ENCODE data around the gene GALM. TPM values are rescaled to one million over a fixed set of nuclear protein-coding genes. Genes with fewer than 3 reads are reported as not detected.

GALM gene
- total RNA-seq, 1 experiment from 2014 or later, result 20.5 TPM

- no peak for DNase-seq (ENCODE audit: low read depth, low spot score)
- no TSS peak for BruUV-seq (replicated peaks)
- TF ChIP-seq CTCF (IDR thresholded peaks at IDR 0.05) (no peak), POLR2AphosphoS5 (IDR thresholded peaks at IDR 0.05; ENCODE audit: low read depth, low read length) (no peak)
- in situ Hi-C loops (cut with HindIII; ENCODE audit: low pct_unique_long_range_greater_than_20kb, low sequenced_read_pairs), result no loop called here
- Histone ChIP-seq H3K4me1 (ENCODE audit: control insufficient read depth, insufficient read depth, low read length) (no peaks in the 10 kb centered on the region), H3K36me3 (ENCODE audit: control insufficient read depth, insufficient read depth, low read length) (no peaks in the 10 kb centered on the region), H3K4me3 (ENCODE audit: low read depth in 2 of 2, low read length in 2 of 2) (no peak overlapping the region), H3K27me3 (ENCODE audit: control insufficient read depth, insufficient read depth, low read length) (no peaks in the 10 kb centered on the region), H3K9me3 (ENCODE audit: control insufficient read depth, insufficient read depth, low read depth, low read length) (no peaks in the 10 kb centered on the region), H3K27ac (ENCODE audit: low read length) (no peak overlapping the region)
- POLR2A ChIA-PET, result interaction anchor here (0.6 kb wide), 1 partner anchor 15 kb away, joined by 4 read pairs; no protein-coding TSS in a partner anchor
- ATAC-seq, result no peak
- CTCF ChIA-PET, result no interaction called here
- intact Hi-C loops (cut with micrococcal nuclease; ENCODE audit: unreplicated experiment), result no loop called here
Observed at GRCh38 chr2:38771632-38772031, 105.7 kb downstream of the GALM start.

GRCh38 chr2:38775097-38775920 is 109.4 kb downstream of the GALM start:
- Histone ChIP-seq H3K27ac (ENCODE audit: low read length) (no peak overlapping the region), H3K36me3 (ENCODE audit: control insufficient read depth, insufficient read depth, low read length) (no peaks in the 10 kb centered on the region; the same call in 1 of the 2 replicates), H3K27me3 (ENCODE audit: control insufficient read depth, insufficient read depth, low read length) (no peaks in the 10 kb centered on the region), H3K4me1 (ENCODE audit: control insufficient read depth, insufficient read depth, low read length) (peaks cover 3% of the 10 kb centered on the region; the same call in 1 of the 2 replicates), H3K9me3 (ENCODE audit: control insufficient read depth, insufficient read depth, low read depth, low read length) (no peaks in the 10 kb centered on the region), H3K4me3 (ENCODE audit: low read depth in 2 of 2, low read length in 2 of 2) (no peak overlapping the region)
- TF ChIP-seq CTCF (IDR thresholded peaks at IDR 0.05), result no peak
- TF ChIP-seq REST (IDR thresholded peaks at IDR 0.05; ENCODE audit: insufficient read depth in 1 of 2, low read depth in 2 of 2, low read length in 1 of 2), result no peak
- no peak for TF ChIP-seq POLR2AphosphoS5 (IDR thresholded peaks at IDR 0.05; ENCODE audit: low read depth, low read length)
- TF ChIP-seq SIN3A (IDR thresholded peaks at IDR 0.05; ENCODE audit: borderline replicate concordance, insufficient read depth, low read depth, low read length), result no peak
- no peak for TF ChIP-seq TCF7L2 (IDR thresholded peaks at IDR 0.05; ENCODE audit: low read depth, low read length)
- POLR2A ChIA-PET, result interaction anchor here (2.1 kb wide), 1 partner anchor 24 kb away, joined by 7 read pairs; the partner anchor contains the start of gene SRSF7
- CTCF ChIA-PET, result no interaction called here
- no TSS peak for BruUV-seq (replicated peaks)
- in situ Hi-C loops (cut with HindIII; ENCODE audit: low pct_unique_long_range_greater_than_20kb, low sequenced_read_pairs), result no loop called here
- DNase-seq (ENCODE audit: low read depth, low spot score) (no peak), ATAC-seq (no peak)
- intact Hi-C loops (cut with micrococcal nuclease; ENCODE audit: unreplicated experiment), result no loop called here
